Memory B cell (primary cell): ENCODE data around the gene FCSK.
"Not testable (repeated sequence)": the region's sequence is repeated elsewhere in the genome, so short reads cannot be mapped to it uniquely, and the experiment has no call there.

Experiments
- ATAC-seq: fragments of 150-1000 bp; cut with Tn5 transposase; 2 replicates; pipeline ENCODE4 v1.10.0; 2021; ENCODE audit warnings: low read depth, mild to moderate bottlenecking, moderate library complexity
- DNase-seq, 2 donors: peaks; one replicate each; pipeline ENCODE4 v3.0.0; 2022; ENCODE audit warnings: low spot score in 2 of 2
- H3K27ac Mint-ChIP-seq: one replicate; pipeline ENCODE4 v1.8.0; 2022; ENCODE audit warnings: mild to moderate bottlenecking, moderate library complexity, mixed read lengths
- H3K27me3 Mint-ChIP-seq: one replicate; pipeline ENCODE4 v1.8.0; 2022; ENCODE audit warnings: mixed read lengths
- H3K36me3 Mint-ChIP-seq: one replicate; pipeline ENCODE4 v1.8.0; 2022; ENCODE audit warnings: mild to moderate bottlenecking, mixed read lengths
- H3K4me1 Mint-ChIP-seq: one replicate; pipeline ENCODE4 v1.8.0; 2022; ENCODE audit warnings: mixed read lengths
- H3K4me3 Mint-ChIP-seq: one replicate; pipeline ENCODE4 v1.8.0; 2022; ENCODE audit warnings: mild to moderate bottlenecking, moderate library complexity, mixed read lengths
- H3K9me3 Mint-ChIP-seq: one replicate; pipeline ENCODE4 v1.8.0; 2022; ENCODE audit warnings: mixed read lengths

Gene FCSK

GRCh38 chr16:70524399-70524825, 70.0 kb downstream of the FCSK start:
- peak; percentile 26 for ATAC-seq
- Mint-ChIP-seq H3K27ac (peak overlapping the region; percentile 98), H3K4me3 (peak overlapping the region; percentile 93), H3K36me3 (peaks cover 16% of the 10 kb centered on the region), H3K4me1 (peaks cover 34% of the 10 kb centered on the region)
- not testable (repeated sequence) for H3K9me3 Mint-ChIP-seq, H3K27me3 Mint-ChIP-seq
- DNase-seq: peak; percentile 23 to 49

GRCh38 chr16:70526403-70526802, 72.0 kb downstream of the FCSK start:
- Mint-ChIP-seq H3K4me3 (peak overlapping the region; percentile 58), H3K27me3 (no peaks in the 10 kb centered on the region), H3K4me1 (peaks cover 32% of the 10 kb centered on the region), H3K9me3 (no peaks in the 10 kb centered on the region), H3K27ac (peak overlapping the region; percentile 86), H3K36me3 (peaks cover 19% of the 10 kb centered on the region)
- ATAC-seq (no peak), DNase-seq (no peak)

- Mint-ChIP-seq H3K27ac (peak overlapping the region; percentile 86), H3K9me3 (no peaks in the 10 kb centered on the region), H3K27me3 (no peaks in the 10 kb centered on the region), H3K36me3 (peaks cover 23% of the 10 kb centered on the region), H3K4me1 (peaks cover 28% of the 10 kb centered on the region), H3K4me3 (no peak overlapping the region)
- DNase-seq (no peak), ATAC-seq (no peak)
Observed at GRCh38 chr16:70527315-70527996, 73.1 kb downstream of the FCSK start.

GRCh38 chr16:70529051-70529777, 74.8 kb downstream of the FCSK start:
- peak; percentile 45 for ATAC-seq
- Mint-ChIP-seq H3K27ac (peak overlapping the region; percentile 60), H3K36me3 (peaks cover 31% of the 10 kb centered on the region), H3K4me3 (no peak overlapping the region), H3K27me3 (no peaks in the 10 kb centered on the region), H3K4me1 (peaks cover 26% of the 10 kb centered on the region), H3K9me3 (no peaks in the 10 kb centered on the region)
- no peak for DNase-seq
